Peyer's patch (tissue), 4 donors: Measurements from ENCODE around the gene PAX7.

Source experiments
- POLR2A ChIP-seq, 2 donors: fragments of 450-650 bp; IDR thresholded peaks; one replicate each; pipeline ENCODE4 v1.5.1; 2017; ENCODE audit warnings: antibody characterized with exemption in 2 of 2, mild to moderate bottlenecking in 2 of 2, moderate library complexity in 2 of 2
- TF ChIP-seq, protein P1 (sequence below), 6 experiments: fragments of 450-650 bp in 4 of 6; fragments of 200-600 bp in 2 of 6; sonication (generic) in 1 of 6; IDR thresholded peaks; one replicate each; pipeline ENCODE4 v1.5.1; 2017 to 2019; ENCODE audit warnings: antibody characterized with exemption in 6 of 6, mild to moderate bottlenecking in 3 of 6, moderate library complexity in 1 of 6

DNA sequence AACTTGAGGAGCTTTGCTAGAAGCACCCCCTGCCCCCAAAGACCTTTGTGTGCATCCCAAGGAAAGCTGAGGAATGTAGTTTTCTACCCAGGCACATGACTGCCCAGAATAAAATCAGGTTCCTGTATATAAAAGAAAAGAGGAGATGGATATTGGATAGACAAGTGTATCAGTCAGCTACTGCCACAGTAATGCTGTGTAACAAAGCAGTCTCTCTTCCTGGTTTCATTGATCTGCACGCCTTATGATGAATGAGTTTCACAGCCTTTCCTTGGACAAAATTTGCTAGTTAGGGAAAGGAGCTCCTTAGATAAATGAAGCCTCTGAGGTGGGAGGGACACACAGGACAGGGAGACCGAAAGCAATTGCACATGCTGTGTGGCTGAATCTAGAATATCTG lies 120.0 kb downstream of the PAX7 start:
- TF ChIP-seq POLR2A (IDR thresholded peaks at IDR 0.05), result no peak
- TF ChIP-seq, protein P1, sequence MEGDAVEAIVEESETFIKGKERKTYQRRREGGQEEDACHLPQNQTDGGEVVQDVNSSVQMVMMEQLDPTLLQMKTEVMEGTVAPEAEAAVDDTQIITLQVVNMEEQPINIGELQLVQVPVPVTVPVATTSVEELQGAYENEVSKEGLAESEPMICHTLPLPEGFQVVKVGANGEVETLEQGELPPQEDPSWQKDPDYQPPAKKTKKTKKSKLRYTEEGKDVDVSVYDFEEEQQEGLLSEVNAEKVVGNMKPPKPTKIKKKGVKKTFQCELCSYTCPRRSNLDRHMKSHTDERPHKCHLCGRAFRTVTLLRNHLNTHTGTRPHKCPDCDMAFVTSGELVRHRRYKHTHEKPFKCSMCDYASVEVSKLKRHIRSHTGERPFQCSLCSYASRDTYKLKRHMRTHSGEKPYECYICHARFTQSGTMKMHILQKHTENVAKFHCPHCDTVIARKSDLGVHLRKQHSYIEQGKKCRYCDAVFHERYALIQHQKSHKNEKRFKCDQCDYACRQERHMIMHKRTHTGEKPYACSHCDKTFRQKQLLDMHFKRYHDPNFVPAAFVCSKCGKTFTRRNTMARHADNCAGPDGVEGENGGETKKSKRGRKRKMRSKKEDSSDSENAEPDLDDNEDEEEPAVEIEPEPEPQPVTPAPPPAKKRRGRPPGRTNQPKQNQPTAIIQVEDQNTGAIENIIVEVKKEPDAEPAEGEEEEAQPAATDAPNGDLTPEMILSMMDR (IDR thresholded peaks at IDR 0.05), result no peak
